Measurements from ENCODE around the gene YIPF2.

The YIPF2 gene

DNA sequence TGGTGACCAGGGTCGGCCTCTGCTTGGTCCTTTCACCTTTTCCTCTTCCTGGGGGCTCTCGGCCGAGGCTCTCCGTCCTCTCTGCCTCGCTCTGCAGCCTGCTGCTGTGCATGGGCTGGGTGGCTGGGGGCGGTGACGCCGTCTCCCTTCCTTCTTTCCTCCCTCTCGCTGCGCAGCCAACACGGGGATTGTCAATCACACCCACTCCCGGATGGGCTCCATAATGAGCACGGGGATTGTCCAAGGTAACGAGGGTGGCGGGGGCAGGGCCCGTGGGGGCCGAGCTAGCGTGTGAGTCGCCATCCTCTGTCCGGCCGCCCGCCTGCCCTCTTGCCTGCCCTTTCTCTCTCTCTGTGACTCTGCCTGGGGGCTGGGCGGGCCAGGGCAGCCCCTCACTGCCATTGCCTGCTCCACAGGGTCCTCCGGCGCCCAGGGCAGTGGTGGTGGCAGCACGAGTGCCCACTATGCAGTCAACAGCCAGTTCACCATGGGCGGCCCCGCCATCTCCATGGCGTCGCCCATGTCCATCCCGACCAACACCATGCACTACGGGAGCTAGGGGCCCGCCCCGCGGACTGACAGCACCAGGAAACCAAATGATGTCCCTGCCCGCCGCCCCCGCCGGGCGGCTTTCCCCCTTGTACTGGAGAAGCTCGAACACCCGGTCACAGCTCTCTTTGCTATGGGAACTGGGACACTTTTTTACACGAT lies 7.1 kb downstream of the YIPF2 start:
- Histone ChIP-seq H3K27me3 (ENCODE audit: low read depth, low read length) (no peaks in the 10 kb centered on the region), H4K20me1 (ENCODE audit: insufficient read depth, low read length) (no peaks in the 10 kb centered on the region), H3K36me3 (replicated peaks; ENCODE audit: low read depth, low read length) (peaks cover 42% of the 10 kb centered on the region), H3K4me3 (ENCODE audit: low read length) (no peak overlapping the region), H3K9me3 (ENCODE audit: insufficient read depth, low read length) (no peaks in the 10 kb centered on the region), H3K4me1 (ENCODE audit: low read length) (no peaks in the 10 kb centered on the region), H2AFZ (ENCODE audit: low read depth, low read length) (no peak overlapping the region), H3K4me2 (ENCODE audit: low read length) (no peak overlapping the region), H3K27ac (ENCODE audit: low read length) (no peak overlapping the region), H3K79me2 (ENCODE audit: low read length) (no peaks in the 10 kb centered on the region), H3K9ac (ENCODE audit: low read length) (no peak overlapping the region)
- TF ChIP-seq, protein P1, sequence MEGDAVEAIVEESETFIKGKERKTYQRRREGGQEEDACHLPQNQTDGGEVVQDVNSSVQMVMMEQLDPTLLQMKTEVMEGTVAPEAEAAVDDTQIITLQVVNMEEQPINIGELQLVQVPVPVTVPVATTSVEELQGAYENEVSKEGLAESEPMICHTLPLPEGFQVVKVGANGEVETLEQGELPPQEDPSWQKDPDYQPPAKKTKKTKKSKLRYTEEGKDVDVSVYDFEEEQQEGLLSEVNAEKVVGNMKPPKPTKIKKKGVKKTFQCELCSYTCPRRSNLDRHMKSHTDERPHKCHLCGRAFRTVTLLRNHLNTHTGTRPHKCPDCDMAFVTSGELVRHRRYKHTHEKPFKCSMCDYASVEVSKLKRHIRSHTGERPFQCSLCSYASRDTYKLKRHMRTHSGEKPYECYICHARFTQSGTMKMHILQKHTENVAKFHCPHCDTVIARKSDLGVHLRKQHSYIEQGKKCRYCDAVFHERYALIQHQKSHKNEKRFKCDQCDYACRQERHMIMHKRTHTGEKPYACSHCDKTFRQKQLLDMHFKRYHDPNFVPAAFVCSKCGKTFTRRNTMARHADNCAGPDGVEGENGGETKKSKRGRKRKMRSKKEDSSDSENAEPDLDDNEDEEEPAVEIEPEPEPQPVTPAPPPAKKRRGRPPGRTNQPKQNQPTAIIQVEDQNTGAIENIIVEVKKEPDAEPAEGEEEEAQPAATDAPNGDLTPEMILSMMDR (IDR thresholded peaks at IDR 0.05; ENCODE audit: low read depth, low read length): no peak
- no peak for TF ChIP-seq EZH2phosphoT487 (IDR thresholded peaks at IDR 0.05; ENCODE audit: low read depth)

DNA sequence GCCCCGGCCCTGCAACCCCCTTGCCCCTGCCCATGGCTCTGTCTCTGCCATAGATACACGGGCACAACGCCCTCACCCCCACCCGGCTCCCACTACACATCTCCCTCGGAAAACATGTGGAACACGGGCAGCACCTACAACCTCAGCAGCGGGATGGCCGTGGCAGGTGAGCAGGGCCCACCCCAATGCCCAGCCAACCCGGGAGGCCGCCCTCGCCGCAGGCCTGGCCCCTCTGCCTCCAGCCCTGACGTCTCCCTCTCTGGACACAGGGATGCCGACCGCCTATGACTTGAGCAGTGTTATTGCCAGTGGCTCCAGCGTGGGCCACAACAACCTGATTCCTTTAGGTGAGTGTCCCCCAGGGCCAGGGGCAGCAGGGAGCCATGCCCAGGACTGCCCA lies 7.7 kb downstream of the YIPF2 start:
- H3K27me3 ChIP-seq (ENCODE audit: low read depth, low read length): no peaks in the 10 kb centered on the region
- peaks cover 47% of the 10 kb centered on the region for H3K36me3 ChIP-seq (replicated peaks; ENCODE audit: low read depth, low read length)
- no peak overlapping the region for H3K9ac ChIP-seq (ENCODE audit: low read length)
- H3K4me3 ChIP-seq (ENCODE audit: low read length): no peak overlapping the region
- no peak overlapping the region for H2AFZ ChIP-seq (ENCODE audit: low read depth, low read length)
- TF ChIP-seq, protein P1 (IDR thresholded peaks at IDR 0.05; ENCODE audit: low read depth, low read length): no peak
- no peak for TF ChIP-seq EZH2phosphoT487 (IDR thresholded peaks at IDR 0.05; ENCODE audit: low read depth)
- no peak overlapping the region for H3K27ac ChIP-seq (ENCODE audit: low read length)
- no peaks in the 10 kb centered on the region for H3K9me3 ChIP-seq (ENCODE audit: insufficient read depth, low read length)
- no peaks in the 10 kb centered on the region for H3K79me2 ChIP-seq (ENCODE audit: low read length)
- H3K4me1 ChIP-seq (ENCODE audit: low read length): no peaks in the 10 kb centered on the region
- H3K4me2 ChIP-seq (ENCODE audit: low read length): no peak overlapping the region
- H4K20me1 ChIP-seq (ENCODE audit: insufficient read depth, low read length): no peaks in the 10 kb centered on the region

DNA sequence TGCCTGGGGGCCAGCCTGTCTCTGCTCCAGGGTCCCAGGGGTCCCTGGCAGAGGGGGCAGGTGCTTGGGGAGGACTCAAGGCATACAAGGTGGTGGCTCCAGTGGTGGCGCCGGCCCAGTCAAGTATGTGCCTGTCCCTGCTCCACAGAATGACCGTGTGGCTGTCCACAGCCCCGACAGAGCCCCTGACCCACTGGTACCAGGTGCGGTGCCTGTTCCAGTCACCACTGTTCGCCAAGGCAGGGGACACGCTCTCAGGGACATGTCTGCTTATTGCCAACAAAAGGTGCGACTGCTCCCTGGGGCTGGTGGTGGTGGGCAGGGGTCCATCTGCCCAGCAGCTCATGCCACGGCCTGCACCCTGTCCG lies 8.2 kb downstream of the YIPF2 start:
- no peaks in the 10 kb centered on the region for H3K27me3 ChIP-seq (ENCODE audit: low read depth, low read length)
- no peak overlapping the region for H3K9ac ChIP-seq (ENCODE audit: low read length)
- H3K9me3 ChIP-seq (ENCODE audit: insufficient read depth, low read length): no peaks in the 10 kb centered on the region
- no peak overlapping the region for H3K4me2 ChIP-seq (ENCODE audit: low read length)
- no peak overlapping the region for H3K27ac ChIP-seq (ENCODE audit: low read length)
- H3K4me1 ChIP-seq (ENCODE audit: low read length): no peaks in the 10 kb centered on the region
- H4K20me1 ChIP-seq (ENCODE audit: insufficient read depth, low read length): no peaks in the 10 kb centered on the region
- H2AFZ ChIP-seq (ENCODE audit: low read depth, low read length): no peak overlapping the region
- H3K4me3 ChIP-seq (ENCODE audit: low read length): no peak overlapping the region
- peaks cover 46% of the 10 kb centered on the region for H3K36me3 ChIP-seq (replicated peaks; ENCODE audit: low read depth, low read length)
- no peaks in the 10 kb centered on the region for H3K79me2 ChIP-seq (ENCODE audit: low read length)
- no peak for TF ChIP-seq EZH2phosphoT487 (IDR thresholded peaks at IDR 0.05; ENCODE audit: low read depth)
- TF ChIP-seq, protein P1 (IDR thresholded peaks at IDR 0.05; ENCODE audit: low read depth, low read length): no peak

DNA sequence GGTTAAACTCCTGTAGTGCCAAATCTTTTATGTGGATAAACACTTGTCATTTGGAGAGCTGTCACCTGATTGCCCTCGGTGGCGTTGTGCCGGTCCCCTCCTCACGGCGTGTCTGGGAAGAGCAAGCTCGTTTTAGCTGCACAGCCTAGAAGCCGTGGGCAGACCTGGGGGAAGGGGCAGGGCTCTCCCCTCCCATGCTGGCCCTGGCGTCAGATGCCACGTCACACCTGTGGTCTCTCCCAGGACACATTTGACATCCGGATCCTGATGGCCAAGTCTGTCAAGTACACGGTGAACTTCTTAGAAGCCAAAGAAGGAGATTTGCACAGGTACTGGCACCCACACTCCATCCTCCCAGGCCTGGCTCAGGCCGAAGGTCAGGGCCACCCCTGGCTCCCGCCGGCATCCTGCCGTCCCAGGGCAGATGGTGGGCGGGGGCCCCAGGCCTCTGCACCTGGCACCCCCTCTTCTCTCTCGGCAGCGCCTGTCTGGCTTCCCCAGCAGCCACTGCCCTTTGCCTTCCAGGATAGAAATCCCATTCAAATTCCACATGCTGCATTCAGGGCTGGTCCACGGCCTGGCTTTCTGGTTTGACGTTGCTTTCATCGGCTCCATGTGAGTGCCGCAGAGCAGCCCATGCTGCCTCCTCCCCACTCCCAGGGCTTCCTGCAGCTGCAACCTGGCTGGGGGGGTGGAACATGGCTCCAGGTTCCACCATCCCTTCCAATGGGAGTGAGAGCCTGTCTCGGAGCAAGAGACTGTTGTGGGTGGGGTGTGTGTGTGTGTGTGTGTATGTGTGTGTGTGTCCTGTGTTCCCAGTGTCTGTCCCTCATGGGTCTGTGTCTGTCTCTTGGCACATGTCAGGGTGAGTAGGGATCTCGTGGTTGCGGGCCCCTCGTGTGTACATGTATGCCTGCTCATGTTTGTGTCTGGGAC lies 8.8 kb downstream of the YIPF2 start:
- Histone ChIP-seq H3K9me3 (ENCODE audit: insufficient read depth, low read length) (no peaks in the 10 kb centered on the region), H3K4me1 (ENCODE audit: low read length) (no peaks in the 10 kb centered on the region), H3K4me2 (ENCODE audit: low read length) (no peak overlapping the region), H3K9ac (ENCODE audit: low read length) (no peak overlapping the region), H3K4me3 (ENCODE audit: low read length) (no peak overlapping the region), H3K27ac (ENCODE audit: low read length) (no peak overlapping the region), H3K79me2 (ENCODE audit: low read length) (no peaks in the 10 kb centered on the region), H2AFZ (ENCODE audit: low read depth, low read length) (no peak overlapping the region), H3K36me3 (replicated peaks; ENCODE audit: low read depth, low read length) (peaks cover 50% of the 10 kb centered on the region), H4K20me1 (ENCODE audit: insufficient read depth, low read length) (no peaks in the 10 kb centered on the region), H3K27me3 (ENCODE audit: low read depth, low read length) (no peaks in the 10 kb centered on the region)
- TF ChIP-seq, protein P1 (IDR thresholded peaks at IDR 0.05; ENCODE audit: low read depth, low read length): no peak
- TF ChIP-seq EZH2phosphoT487 (IDR thresholded peaks at IDR 0.05; ENCODE audit: low read depth): no peak

Measured in OCI-LY3 (cell line).